Measurements from ENCODE around the gene VSTM2L.

The VSTM2L gene

DNA sequence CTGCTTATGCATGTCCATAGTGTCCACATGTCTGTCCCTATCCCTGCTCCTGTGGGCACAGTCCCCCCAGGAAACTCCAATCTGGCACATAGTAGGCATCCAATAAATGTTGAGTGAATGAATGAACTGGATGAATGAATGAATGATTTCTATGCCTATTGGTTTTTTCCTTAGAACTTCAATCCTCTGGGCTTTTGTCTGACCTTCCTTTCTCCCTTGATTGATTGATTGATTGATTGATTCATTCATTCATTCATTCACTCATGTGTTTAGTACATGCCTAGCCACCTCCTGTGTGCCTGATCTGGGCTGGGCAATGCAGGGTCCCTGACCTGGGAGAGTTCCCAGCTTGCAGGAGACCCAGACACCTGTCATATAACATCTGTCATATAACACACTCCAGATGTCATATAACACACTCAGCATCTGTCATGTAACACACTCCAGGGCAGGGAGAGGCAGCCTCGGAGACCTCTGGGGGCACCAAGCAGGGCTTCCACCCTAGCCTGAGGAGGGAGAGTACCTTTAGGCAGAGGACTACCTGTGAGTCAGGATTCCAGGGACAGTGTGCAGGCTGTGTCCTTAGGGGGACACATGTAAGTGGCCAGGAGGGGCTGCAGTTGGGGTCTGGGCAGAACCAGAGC, 17.9 kb downstream of the VSTM2L start:
- no peak for DNase-seq

DNA sequence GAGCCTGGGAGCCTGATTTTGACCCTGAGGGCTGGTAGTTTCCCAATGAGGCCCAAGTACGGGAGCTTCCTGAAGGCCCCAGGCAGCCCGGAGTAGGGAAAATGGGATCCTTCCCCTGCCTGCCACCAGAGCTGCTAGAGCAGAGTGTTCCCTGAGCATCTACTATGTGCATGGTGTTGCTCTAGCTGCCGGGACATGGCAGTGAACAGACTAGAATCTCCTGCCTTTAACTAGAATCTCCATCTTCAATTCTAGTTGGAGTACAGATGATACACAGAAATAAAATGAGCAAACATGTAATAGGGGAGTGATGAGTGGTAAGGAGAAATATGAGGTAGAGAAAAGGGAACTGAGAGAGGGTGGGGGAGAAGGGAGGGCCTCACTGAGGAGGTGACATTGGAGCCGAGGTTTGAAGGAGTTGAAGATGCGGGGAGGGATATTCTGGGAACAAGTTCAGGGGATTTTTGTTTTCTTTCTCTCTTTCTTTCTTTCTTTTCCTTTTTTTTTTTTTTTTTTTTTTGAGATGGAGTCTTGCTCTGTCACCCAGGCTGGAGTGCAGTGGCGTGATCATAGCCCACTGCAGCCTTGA, 18.5 kb downstream of the VSTM2L start:
- no peak for DNase-seq

DNA sequence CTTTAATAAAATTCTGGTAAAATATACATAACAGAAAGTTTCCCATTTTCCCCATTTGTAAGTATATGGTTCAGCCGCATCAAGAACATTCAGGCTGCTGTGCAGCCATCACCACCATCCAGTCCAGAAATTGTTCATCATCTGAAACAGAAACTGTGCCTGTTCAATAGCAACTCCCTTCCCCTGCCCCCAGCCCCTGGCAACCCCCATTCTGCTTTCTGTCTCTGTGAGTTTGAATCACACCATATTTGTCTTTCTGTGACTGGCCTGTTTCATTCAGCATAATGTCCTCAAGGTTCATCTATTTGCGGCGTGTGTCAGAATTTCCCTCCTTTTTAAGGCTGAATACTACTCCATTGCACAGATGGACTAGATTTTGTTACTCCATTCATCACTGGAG, 19.1 kb downstream of the VSTM2L start:
- DNase-seq = no peak

DNA sequence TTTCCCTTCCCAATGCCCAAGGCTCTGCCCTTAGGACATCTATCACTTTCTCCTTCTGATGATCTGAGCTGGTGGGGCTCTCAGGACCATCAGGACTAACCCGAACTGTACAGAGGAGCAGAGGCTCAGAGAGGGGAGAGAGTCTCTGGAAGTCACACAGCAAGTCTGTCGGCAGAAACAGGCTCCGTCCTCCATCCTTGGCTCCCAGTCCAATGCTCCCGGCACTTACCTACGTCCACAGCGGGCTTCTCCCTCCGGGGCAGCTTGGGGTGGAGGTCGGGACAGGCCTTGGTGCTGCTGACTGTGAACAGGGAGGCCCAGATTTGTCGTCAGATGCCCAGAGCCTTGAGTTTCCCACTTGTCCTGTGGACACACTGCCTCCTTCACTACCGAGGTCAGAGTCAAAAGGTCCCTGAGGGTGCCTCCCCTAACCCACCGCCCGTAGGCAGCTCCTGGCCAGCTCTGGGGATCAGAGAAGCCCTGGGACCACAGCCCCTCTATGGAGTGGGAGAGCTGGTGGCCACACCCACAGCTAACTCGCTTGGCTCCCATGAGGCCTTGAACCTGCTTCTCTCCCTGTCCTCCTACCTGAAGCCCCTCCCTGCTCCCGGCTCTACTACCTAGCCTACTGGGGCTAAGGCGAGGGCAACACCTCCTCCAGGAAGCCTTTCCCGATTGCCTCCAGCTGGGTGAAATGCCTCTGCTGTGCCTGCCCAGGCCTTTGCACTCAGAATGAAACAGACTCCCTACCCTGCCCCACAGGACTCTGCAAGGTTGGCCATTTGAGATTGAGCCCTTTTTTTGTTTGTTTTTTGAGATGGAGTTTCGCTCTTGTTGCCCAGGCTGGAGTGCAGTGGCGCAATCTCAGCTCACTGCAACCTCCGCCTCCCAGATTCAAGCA, 22.6 kb downstream of the VSTM2L start:
- DNase-seq = no peak

DNA sequence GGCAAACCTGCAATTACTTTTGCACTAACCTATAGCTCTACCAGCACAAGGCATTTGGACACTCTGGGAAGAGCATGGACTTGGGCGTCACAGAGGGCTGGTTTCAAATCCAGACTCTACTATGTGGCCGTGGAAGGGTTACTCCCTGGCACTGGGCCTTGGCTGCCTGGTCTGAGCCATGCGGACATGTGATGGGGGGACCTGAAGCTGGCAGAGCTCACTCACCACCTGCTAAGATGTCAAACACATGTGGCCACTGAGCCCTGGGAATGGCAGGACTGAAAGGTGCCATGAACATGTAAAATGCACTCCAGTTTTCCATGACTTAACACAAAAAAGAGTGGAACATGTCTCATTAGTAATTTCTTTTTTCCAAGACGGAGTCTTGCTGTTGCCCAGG, 23.7 kb downstream of the VSTM2L start:
- no peak for DNase-seq

DNA sequence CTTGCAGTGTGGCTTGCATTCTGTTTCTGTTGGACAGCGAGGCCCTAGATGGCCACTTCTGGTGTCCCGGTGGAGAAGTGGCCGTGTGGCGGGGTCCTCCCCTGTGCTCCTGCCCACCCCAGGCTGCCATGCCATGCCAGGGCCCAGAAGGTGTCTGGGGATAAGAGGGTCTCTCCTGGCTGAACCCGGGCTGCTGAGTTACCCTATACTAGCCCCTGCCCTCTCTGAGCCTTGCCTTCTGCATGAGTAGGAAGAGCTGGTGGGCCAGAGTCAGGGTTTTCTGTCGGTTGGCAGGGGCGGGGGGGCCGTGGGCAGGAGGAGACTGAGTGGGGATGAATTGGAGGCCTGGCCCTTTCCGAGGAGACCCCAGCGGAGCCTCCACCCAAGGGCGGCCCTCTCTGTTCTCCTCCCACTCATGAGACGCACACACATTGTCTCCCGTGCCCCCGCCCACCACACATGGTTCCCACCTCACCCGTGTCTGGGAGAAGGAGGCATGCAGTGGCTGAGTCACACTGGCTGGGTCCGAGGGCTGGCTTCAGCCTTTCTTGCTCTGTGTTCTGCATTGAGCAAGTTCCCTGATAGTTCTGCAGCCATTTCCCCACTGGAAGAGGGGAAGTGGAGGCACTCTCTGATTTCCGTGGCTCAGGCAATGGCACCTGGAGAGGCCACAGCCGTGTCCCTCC, 24.6 kb downstream of the VSTM2L start:
- no peak for DNase-seq

DNA sequence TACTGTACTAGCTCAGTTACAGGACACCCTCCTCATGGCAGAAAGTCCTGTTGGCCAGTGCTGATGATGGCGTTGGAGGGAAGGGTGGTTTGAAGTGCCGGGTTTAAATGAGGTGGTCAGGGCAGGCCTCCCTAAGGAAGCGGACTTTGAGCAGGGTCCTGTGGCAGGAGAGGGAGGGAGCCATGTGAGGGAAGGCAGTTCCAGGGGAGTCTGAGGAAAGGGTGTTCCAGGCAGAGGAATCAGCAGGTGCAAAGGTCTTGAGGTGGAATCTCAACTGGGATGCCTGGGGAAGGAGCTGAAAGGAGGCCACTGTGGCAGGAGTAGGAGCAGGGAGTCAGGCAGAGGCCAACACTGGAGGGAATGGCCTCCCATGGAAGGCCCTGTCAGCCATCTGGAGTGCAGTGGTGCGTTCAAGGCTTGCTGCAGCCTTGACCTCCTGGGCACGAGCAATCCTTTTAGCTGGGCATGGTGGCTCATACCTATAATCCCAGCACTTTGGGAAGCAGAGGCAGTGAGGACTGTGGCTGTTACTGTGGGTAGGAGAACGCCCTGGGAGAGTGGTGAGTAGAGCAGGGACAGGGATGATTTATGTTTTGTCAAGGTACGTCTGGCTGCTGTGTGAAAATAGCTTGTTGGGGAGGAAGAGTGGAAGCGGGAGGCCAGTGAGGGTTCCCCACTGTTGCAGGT, 26.2 kb downstream of the VSTM2L start:
- no peak for DNase-seq

DNA sequence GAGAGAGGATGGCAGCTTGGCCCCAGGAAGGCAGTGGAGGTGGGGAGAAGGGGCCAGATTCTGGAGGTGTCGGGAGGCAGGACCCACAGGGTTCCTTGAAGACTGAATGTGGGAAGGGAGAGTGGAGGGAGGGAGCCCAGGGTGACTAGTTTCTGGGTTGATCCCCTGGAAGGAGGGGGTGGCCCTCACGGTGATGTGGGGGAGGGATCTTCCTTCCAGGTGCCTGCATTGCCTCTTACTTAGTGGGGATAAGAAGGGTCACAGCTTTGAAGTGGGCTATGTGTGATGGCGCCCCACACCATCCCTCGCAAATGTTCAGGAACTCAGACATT, 26.7 kb downstream of the VSTM2L start:
- no peak for DNase-seq

DNA sequence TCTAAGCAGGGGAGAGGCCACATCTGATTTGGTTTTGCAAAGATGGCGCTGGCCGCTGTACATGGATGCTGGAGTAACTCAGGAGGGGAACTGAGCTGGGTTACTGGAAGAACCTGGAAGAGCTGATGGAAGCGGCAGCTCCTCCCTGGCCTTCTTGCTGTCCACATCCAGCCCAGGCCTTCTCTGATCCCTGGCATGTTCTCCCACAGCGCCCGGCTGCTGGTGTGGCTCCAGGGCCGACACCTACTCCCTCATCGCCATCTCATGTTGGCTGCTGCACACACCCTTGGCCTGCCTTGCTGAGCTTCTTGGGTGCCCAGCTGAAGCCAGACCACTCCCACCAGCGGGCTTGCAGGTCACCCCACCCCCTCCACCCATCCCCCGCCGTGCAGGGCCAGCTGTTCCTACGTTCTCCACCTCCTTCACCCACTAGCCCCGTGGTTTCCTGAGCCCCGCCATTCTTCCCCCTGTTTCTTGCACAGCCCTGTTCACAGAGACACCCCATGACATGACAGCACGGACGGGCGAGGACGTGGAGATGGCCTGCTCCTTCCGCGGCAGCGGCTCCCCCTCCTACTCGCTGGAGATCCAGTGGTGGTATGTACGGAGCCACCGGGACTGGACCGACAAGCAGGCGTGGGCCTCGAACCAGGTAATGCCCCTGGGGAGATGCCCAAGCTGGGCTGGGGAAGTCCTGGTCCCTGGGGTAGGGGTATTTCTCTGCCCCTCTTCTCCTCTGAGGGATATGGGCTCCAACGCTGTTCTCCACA, 28.4 kb downstream of the VSTM2L start:
- DNase-seq = no peak

DNA sequence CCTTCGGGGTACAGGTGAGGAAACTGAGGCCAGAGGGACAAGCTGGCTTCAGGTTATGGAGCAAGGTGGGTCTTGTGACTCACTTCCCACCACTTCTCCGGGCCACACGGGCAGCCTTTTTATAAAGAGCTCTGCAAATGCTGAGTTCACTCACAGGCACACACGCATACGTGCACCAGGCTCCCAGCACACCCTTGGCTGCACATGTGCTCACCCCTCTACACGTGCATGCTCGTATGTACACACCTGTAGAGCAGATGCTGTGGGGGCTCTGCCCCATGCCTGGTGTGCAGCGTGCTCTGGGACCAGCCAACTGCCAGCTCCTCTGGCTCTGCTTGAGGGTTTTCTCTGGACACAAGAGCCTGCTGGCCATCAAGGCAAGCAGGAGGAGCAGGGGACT, 29.1 kb downstream of the VSTM2L start:
- no peak for DNase-seq

DNA sequence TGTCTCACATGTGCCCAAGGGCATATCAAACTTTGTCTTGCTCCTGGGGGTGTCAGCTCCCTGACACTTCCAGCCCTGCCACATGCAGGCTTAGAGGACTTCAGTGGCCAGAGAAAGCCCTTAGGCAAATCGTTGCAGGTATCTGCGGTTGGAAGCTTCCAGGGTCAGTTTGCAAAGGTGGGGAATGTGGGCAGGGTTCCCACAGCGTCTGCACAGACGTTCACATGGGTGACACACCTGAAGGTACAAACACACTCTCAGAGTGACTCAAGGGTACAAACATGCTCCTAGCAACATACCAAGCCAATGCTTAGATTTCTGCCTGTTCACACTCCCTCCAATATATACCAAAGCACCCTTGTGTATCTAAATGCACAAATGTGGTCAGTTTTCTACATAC, 30.0 kb downstream of the VSTM2L start:
- DNase-seq = no peak

DNA sequence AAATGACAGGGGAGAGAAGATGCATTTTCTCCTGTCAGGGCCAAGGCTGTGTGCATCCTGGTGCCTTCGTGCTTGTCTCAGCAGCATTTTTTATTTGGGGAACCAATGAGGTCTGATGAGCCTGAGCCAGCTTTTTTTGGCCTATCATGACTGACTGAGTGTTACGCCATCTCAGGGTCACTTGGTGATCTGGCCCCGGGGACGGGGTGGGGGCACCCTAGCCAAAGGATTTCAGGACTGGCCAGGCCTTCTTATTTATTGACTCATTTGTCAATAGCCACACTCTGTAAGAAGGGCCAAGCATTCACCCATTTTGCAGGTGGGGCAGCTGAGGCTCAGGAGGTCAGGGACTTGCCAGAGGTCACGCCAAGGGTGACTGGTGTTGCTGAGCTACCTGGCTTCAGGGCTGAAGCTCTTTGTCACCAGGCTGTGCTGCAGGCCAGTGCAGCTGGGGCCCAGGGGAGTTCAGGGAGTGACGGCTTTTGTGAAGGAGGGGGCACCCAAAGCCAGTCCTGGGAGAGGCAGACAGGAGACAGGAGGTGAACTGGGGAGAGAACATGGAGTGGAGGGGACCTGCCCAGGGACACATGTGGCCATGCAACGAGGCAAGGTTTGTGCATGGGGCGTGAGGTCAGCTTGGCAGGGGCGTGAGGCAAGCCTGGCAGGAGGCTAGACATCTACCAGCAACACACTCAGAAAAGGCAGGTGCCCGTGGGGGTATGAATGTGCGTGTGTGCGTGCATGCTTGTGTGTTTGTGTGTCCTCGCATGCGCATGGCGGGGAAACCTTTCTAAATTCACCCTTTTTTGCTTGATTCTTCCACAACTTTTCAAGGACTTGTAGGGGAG, 31.1 kb downstream of the VSTM2L start:
- no peak for DNase-seq

DNA sequence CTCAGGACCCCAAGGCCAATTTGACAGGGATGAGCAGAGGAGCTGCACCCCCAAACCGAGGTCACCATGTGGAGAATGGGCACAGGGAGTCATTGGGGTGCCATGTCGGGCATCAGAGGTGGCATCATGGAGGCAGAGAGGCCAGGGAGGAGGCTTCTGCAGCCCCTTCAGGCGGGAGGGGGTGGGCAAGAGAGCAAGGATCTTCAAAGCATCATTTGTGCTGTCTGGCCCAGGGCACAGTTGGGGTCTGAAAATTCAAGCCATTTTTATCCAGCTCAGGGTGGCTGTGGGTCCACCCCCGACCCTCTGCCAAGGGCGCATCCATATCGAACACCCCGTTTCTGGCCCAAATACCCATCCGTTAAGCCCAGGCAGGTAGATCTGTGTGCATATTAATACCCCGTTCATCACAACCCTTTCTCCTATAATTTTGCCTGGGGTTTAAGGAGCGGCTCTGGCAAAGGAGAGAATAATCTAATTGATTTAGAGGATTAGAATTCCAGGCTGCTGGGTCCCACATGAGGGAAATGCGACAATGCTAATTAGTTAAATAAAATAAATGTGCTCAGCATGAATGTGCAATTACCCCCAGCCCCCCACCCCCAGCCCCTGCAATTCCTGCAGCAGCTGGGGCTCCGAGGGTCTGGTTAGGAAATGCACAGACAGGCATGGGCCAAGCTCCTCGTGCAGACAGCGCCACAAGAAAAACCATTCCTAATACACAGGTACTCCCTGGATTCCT, 31.9 kb downstream of the VSTM2L start:
- no peak for DNase-seq

DNA sequence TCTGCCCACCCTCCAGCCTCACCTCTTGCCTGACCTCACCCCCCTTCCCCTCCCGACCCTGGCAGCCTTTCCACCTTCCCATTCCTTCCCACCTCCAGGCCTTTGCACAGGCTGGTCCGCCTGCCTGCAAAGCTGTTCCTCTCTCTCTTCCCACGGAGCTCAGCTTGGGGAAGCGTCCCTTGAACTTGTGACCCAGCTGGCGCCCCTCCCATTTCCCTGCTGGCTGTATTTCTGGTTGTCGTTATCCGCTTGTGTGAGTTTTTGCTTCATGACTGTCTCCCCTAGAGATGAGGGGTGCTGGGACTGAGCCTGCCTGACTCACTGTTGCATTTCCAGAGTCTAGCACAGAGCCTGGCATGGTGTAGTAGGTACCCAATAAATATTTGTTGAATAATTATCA, 32.5 kb downstream of the VSTM2L start:
- DNase-seq = no peak

DNA sequence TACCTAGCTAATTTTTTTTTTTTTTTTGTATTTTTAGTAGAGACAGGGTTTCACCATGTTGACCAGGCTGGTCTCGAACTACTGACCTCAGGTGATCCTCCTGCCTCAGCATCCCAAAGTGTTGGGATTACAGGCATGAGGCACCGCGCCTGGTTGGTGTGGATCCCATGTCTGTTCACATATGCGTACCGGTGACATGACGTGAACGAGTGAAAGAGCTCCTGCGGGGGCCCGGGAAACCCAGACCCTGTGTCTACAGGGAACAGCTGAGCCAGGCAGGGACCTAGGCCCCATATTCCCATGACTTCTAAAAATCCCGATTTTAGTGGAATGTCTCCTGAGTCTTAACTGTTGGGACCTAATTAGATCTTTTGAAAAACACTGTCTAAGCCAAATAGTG, 33.1 kb downstream of the VSTM2L start:
- DNase-seq = no peak

DNA sequence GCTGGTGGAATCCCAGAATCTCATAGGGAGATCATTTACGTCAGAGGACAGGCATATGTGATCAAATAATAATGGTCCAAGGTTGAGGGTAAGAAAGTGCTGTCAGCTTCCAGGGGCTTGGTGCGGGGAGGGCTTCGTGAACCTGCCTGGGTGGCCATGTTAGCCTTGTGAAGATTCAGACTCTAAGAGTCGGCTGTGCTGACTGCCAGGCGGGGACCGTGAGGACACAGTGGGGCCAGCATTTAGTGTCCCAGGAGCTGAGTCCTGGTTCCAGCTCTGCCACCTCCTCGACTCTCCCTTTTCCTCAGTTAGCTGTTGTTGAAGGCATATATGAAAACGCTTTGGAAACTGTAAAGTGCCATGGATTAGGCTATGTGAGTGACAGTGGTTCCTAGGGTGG, 33.5 kb downstream of the VSTM2L start:
- no peak for DNase-seq

DNA sequence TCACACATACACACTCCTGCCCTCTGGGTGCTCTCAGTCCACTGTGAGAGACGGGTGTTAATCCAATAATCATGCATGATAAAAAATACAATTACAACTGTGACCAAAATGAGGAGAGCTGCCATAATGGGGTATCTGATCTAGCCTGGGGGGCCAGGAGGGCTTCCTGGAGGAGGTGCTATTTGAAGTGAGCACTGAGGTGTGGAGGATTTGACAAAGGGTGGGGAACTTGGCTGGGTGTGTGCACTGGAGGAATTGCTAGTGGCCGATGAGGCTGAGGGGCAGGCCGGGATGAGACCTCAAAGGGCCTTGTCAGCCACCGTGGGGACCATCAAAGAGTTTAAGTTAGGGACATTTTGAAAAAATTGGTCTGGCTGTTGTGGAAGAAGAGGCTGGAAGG, 34.8 kb downstream of the VSTM2L start:
- no peak for DNase-seq

DNA sequence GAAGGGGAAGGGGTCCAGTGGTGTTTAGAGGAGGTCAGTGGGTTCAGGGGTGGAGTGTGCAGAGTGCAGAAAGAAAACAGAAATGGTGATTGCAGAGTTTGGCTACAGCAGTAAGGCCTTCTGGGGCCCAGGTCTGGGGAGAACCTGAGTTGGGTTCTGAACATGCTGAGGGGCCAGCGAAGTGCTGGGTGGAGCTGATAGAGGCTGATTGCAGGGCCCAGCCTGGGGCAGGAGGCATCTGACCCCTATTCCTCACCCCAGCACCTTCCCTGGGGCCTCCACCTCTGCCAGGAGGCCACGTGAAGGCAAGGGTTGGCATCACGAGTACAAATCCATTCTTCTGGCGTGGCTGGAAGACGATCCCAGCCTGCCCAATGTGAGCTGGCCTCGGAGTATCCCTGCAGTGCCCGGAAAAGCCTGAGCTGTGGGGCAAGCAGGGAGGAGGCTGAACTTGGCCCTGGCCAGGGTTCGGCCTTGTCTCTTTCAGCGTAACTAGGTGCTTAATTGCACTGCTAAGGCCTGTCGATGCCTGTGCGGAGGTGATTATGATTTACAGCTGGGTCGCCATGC, 35.3 kb downstream of the VSTM2L start:
- no peak for DNase-seq

DNA sequence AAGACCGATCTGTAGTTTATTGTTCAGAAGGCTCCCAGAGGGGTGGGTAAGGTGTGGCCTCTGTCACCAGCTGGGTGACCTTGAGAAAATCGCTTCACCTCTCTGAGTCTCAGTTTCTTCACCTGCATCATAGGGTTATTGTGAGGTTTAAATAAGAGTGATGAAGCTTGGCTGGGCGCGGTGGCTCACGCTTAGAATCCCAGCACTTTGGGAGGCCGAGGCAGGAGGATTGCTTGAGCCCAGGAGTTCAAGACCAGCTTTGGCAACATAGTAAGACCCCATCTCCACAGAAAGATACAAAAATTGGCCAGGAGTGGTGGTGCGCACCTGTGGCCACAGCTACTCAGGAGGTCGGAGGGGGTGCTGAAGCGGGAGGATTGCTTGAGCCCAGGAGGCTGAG, 36.0 kb downstream of the VSTM2L start:
- no peak for DNase-seq
